Measurements from ENCODE around the gene SLC38A7.

DNA sequence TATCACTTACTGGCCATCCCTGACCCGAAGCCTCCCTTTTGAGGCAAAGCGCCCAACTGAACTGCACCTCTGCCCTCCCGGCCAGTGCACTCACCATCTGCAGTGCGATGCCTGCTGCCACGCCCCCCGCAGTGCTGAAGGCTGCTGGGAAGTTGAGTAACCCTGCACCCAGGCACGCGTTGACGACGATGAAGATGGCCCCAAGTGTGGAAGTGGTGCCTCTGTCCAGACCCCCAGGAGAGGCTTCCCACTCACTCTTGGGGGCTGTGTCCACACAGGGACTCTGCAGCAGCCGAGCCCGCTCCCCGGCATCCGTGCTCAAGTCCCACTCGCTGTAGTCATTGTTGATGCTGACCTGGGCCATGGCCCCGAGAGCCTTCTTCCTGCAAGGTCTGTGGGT is 4.8 kb downstream of the SLC38A7 start:
- TF ChIP-seq CTCF (IDR thresholded peaks at IDR 0.05; ENCODE audit: extremely low read depth in 1 of 2, insufficient read depth in 1 of 2, low read depth in 1 of 2, low read length in 2 of 2) (no peak), POLR2A (IDR thresholded peaks at IDR 0.05; ENCODE audit: low read depth, low read length) (no peak), MYC (IDR thresholded peaks at IDR 0.05; ENCODE audit: low read depth, low read length) (no peak), JUN (IDR thresholded peaks at IDR 0.05; ENCODE audit: borderline replicate concordance, insufficient read depth, insufficient read length, low read depth) (no peak), EZH2 (IDR thresholded peaks at IDR 0.05; ENCODE audit: borderline replicate concordance, low read depth, low read length, severe bottlenecking) (no peak)

Data from endothelial cell of umbilical vein (primary cell).